ENCODE data around the gene DUS2. TPM values are rescaled to one million over a fixed set of nuclear protein-coding genes. Genes with fewer than 3 reads are reported as not detected.
A peak's percentile ranks its signal among the peaks of the same experiment; 100 is the strongest.

Gene DUS2
- total RNA-seq, 4 donors from 2014 or later = 7.2 to 15.0 (median 8.7) TPM

- no peak for ATAC-seq
Measured at GRCh38 chr16:67977469-67978227, 45.4 kb upstream of the DUS2 start.

GRCh38 chr16:67979955-67980678, 43.0 kb upstream of the DUS2 start, which contains the start of gene DPEP3:
DPEP3 (minus strand) TSS chr16:67980499; CDS start chr16:67980380, 119 bp downstream.
- ATAC-seq = no peak
- no peaks in the 10 kb centered on the region for H3K9me3 ChIP-seq
- no CpG with 5 or more reads among the region's 62 CpGs for WGBS, 2 donors (ENCODE audit: low coverage in 1 of 2)
- no peak within 1 kb of the TSS for H3K27ac ChIP-seq
- H3K36me3 ChIP-seq = no peaks in the 10 kb centered on the region
- H3K4me3 ChIP-seq = no peak within 1 kb of the TSS
- peaks cover 38% of the 10 kb centered on the region for H3K27me3 ChIP-seq
- H3K4me1 ChIP-seq = peaks cover 0 to 12% (median 0%) of the 10 kb centered on the region in 3 donors
- TF ChIP-seq POLR2A (IDR thresholded peaks at IDR 0.05) (no peak), EP300 (IDR thresholded peaks at IDR 0.05) (no peak), CTCF (IDR thresholded peaks at IDR 0.05) (peak in 2 of 4 experiments; percentile 17 to 24), POLR2AphosphoS5 (IDR thresholded peaks at IDR 0.05) (no peak)

More at GRCh38 chr16:67977469-67978227, 45.4 kb upstream of the DUS2 start:
- Histone ChIP-seq H3K27ac (no peak overlapping the region), H3K4me1 (no peaks in the 10 kb centered on the region), H3K27me3 (peaks cover 36% of the 10 kb centered on the region), H3K9me3 (no peaks in the 10 kb centered on the region), H3K36me3 (no peaks in the 10 kb centered on the region), H3K4me3 (no peak overlapping the region)
- TF ChIP-seq POLR2A (IDR thresholded peaks at IDR 0.05) = no peak
- WGBS, 2 donors (ENCODE audit: low coverage in 1 of 2) = 54 to 90% methylated on average over 2 to 5 of the region's 9 CpGs

GRCh38 chr16:67982011-67982696, 40.9 kb upstream of the DUS2 start:
- Histone ChIP-seq H3K4me1 (peaks cover 0 to 17% (median 0%) of the 10 kb centered on the region in 3 donors), H3K4me3 (no peak overlapping the region), H3K27ac (no peak overlapping the region), H3K36me3 (no peaks in the 10 kb centered on the region), H3K27me3 (peaks cover 38% of the 10 kb centered on the region), H3K9me3 (no peaks in the 10 kb centered on the region)
- TF ChIP-seq EP300 (IDR thresholded peaks at IDR 0.05) = no peak
- no peak for TF ChIP-seq CTCF (IDR thresholded peaks at IDR 0.05)
- no peak for TF ChIP-seq POLR2A (IDR thresholded peaks at IDR 0.05)
- no peak for TF ChIP-seq POLR2AphosphoS5 (IDR thresholded peaks at IDR 0.05)
- 77% methylated on average over 3 of the region's 49 CpGs; no CpG with 5 or more reads in 1 of the 2 donors for WGBS, 2 donors (ENCODE audit: low coverage in 1 of 2)
- no peak for ATAC-seq

- H3K27ac ChIP-seq = no peak overlapping the region
- H3K4me3 ChIP-seq = no peak overlapping the region
- TF ChIP-seq POLR2A (IDR thresholded peaks at IDR 0.05) = no peak
- TF ChIP-seq CTCF (IDR thresholded peaks at IDR 0.05) = no peak
- no peak for TF ChIP-seq EP300 (IDR thresholded peaks at IDR 0.05)
- TF ChIP-seq POLR2AphosphoS5 (IDR thresholded peaks at IDR 0.05) = no peak
- H3K4me1 ChIP-seq = peaks cover 0 to 17% (median 0%) of the 10 kb centered on the region in 3 donors
- H3K27me3 ChIP-seq = peaks cover 10% of the 10 kb centered on the region
- no peaks in the 10 kb centered on the region for H3K36me3 ChIP-seq
- H3K9me3 ChIP-seq = no peaks in the 10 kb centered on the region
- no peak for ATAC-seq
- WGBS, 2 donors (ENCODE audit: low coverage in 1 of 2) = 81 to 100% methylated on average over 1 to 5 of the region's 5 CpGs
Measured at GRCh38 chr16:67986949-67987348, 36.1 kb upstream of the DUS2 start.

Measured in gastroesophageal sphincter (tissue), 4 donors.